Kidney tubule cell (primary cell): ENCODE data around the gene ZNF407.
A peak's percentile ranks its signal among the peaks of the same experiment; 100 is the strongest.
"Not testable (repeated sequence)": the region's sequence is repeated elsewhere in the genome, so short reads cannot be mapped to it uniquely, and the experiment has no call there.

Source experiments
- DNase-seq: peaks from one replicate; pipeline ENCODE4 v3.0.0-alpha.2; 2018; ENCODE audit warnings: low spot score

ZNF407 gene

DNA sequence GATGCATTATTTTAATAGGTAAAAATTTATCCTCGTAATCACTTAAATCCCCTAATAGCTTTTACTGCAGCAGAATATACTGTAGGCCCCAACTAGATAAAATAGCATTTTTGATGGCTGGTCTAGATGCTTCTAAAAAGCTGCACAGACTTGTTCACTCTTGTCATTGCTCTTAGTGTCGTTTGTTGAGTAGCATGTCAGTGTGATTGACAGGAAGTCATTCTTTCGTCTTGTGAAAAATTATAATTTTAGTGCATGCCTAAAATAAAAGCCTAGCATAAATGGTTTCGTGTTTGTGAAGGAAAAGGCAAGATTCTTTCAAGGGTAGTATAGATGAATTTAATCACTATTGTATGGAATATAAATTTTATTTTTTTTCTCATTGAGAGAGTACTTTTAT lies 336.3 kb downstream of the ZNF407 start:
- DNase-seq, result no peak

- no peak for DNase-seq
Observed at GRCh38 chr18:74935434-74935833, 337.8 kb downstream of the ZNF407 start.

DNA sequence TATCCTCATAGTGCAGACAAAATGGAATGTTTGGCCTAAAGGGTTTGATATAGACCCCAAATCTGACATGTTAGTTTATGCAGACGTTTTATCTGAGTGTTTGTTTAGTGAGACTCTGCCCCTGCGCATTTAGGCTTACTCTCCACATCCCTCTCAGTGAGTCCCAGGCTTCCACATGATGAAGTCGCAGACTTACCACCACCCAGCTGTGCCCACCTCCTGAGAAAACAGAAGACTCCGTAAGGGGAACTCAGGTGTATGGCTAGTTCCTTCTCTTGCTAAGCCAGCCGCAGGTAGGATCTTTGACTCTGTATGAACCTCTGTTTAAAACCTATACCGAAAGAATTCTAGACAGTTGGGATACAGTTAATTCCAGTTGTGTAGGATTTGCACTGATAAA lies 338.7 kb downstream of the ZNF407 start:
- DNase-seq, result no peak

DNA sequence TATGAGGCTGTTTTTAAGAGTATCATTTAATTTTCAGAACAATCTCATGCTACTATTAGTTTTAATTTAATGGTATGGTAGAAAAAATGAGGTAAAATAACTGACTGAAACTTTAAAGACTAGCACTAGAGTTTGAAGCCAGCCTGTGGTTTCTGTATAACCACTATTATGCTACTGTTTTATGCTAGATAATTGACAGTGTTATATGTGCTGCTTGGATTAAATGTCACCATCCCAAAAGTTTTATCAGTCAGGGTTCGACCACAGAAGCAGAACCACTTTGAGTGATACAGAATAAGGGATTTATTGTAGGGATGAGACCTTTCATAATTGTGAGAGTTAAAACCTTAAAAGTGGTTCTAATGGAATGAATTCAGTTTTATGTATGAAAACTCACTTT lies 339.6 kb downstream of the ZNF407 start:
- DNase-seq, result no peak

- DNase-seq, result no peak
Observed at GRCh38 chr18:74940856-74941255, 343.2 kb downstream of the ZNF407 start.

GRCh38 chr18:74942319-74942910 lies 344.7 kb downstream of the ZNF407 start:
- DNase-seq, result peak; percentile 45

DNA sequence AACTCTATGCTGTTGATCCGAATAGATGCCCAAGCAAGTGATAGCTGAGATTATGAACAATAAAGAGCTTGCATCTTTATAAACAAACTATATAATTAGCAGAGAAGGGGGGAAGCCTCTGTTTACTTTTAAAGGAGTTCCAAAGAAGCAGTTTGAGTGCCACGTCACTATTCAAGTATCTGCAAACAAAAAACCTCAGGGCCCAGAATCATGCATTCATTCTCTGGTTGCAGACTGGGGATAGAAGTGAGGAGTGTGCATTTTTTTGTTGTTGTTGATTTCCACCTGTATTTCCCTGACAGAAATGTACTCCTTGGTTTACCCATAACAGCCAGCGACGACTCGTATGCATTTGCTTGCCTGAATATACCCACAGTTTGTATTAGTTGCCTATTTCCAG lies 347.0 kb downstream of the ZNF407 start:
- no peak for DNase-seq

- DNase-seq, result no peak
Observed at GRCh38 chr18:74945774-74946545, 348.3 kb downstream of the ZNF407 start.

- DNase-seq, result no peak
Observed at GRCh38 chr18:74946646-74947375, 349.1 kb downstream of the ZNF407 start.

DNA sequence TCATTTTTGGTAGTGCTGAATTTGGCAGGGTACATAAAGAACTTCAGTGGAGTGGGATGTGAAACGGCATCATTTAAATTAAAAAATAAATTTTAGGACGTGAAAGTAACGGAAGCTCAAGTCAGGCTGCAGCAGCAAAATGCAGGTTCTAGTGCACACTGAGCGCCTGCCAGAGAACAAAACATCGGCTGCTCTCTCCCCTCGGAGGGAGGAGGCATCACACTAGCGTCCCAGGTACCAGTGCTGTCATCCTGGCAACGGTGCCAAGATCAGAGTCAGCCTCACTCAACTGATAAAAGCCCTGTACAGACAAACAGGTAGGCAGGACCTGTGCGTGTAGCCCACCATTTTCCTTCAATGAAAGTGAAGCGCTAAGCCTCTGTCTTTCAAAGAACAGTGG lies 349.7 kb downstream of the ZNF407 start:
- no peak for DNase-seq

DNA sequence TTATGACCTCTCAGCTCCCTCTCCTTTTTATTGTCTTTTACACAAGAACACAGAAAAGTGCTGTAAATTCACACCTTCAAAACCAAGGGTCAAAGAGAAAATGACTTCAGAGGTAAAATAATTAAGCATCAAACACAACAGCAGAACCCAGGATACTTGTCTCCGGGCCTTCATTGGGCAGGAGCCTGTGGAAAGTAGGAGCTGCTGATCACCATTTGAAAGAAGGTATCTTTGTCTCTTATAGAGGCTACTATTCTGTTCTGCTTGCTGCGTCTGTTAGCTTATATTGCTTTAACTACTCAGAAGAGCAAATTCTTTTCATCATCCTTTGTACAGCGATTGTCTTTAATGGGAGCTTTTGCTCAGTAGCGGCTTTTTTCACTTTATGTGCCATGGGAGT lies 350.2 kb downstream of the ZNF407 start:
- DNase-seq, result no peak

- no peak for DNase-seq
Observed at GRCh38 chr18:74949611-74950010, 351.9 kb downstream of the ZNF407 start.

- DNase-seq, result no peak
Observed at GRCh38 chr18:74950479-74950878, 352.8 kb downstream of the ZNF407 start.

DNA sequence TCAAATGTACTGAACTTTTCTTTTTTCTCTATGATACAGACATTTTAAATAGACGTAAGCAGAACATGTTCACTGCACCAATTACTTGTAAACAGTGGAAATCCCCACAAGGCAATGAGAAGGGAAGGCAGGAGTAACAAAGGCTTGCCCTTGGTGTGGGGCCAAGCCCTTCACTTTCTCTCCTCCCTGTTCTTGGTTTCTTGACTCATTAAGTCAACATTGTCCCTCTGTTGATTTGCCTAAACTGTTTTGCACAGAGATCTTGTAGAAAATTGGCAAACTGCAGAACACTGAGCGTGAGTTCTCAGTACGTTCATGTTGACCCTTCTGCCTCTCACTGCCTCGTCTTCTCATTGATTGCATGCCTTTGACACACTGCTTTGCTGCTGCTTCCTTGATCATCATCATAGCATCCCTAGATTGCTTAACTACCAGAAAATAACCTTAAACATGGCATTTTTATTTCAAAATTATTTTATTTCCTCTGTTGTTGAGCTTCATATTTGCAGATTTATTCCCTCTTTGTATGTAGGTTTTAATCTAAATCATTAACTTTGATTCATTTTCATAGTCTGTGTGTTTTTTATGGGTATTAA lies 353.6 kb downstream of the ZNF407 start:
- peak; percentile 83 for DNase-seq

DNA sequence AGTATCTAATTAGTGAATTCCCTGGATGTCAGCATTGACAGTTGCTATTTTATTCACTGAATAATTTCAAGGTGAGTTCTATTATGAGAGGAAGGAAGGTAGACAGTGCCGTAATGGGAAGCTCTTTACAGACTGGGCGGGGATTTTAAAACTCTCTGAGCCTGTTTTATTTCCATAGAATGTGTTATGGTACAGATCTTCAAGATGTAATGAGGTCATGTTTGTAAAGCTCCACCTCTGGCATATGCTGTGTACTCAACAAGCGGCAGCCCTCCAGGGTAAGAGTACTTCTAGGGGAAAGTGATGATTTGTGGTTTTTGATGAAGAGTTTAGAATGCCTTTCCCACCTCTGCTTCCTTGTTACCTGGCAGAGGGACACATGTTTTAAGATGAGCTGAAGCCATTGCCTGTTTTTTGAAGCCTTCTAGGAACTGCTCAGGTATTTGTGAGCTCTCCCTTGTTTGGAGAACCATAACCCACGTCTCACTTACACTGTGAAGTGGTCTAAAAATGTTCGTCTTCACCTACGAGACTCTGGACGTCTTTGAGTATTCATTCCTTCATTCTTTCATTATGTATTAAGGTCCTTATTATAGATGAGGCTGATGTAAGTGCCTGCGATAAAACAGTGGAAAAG lies 360.0 kb downstream of the ZNF407 start:
- no peak for DNase-seq

GRCh38 chr18:74959216-74959615 lies 361.5 kb downstream of the ZNF407 start:
- DNase-seq, result no peak

DNA sequence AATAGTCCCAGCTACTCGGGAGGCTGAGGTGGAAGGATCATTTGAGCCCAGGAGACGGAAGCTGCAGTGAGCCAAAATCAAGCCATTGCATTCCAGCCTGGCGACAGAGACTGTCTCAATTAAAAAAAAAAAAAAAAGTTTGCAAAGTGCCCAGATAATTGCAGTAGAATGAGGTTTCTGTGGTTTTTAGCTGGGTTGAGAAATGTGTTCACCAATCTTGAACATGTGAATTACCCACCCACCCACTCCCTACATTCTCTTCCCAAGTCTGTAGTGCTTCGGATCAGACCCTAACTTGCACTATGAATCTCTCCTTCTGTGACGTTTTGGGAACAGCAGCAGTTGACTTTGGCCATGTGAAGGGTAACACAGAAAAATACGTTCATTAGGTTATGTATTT lies 363.9 kb downstream of the ZNF407 start:
- DNase-seq, result no peak

DNA sequence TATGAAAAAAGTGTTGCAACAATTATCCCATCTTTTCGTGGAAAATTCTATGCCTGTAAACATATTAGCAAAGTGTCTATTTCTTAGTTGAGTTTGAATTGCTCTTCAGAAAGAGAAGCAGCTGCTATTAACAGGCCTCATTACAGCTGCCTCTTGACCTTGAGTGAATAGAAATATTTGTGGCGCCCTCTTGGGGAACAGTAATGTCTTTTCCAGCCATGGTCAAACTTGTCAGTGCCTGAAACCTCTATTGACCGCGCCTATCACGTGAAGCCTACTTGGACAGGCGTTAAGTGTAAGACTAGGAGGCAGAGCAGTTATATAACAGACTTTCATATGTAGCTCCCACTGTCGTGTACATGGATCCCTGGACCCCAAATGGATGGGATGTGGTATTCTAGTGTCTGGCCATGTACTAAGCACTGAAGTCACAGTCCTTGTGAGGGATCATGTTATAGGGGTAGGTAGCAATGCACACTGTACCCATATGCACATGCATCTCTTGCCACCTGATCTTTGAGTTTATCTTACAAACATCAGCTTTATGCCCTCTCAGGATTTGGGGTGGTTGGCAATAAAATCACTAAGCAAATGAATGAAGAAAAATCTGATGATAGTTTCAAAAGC lies 366.3 kb downstream of the ZNF407 start:
- peak; percentile 44 for DNase-seq

DNA sequence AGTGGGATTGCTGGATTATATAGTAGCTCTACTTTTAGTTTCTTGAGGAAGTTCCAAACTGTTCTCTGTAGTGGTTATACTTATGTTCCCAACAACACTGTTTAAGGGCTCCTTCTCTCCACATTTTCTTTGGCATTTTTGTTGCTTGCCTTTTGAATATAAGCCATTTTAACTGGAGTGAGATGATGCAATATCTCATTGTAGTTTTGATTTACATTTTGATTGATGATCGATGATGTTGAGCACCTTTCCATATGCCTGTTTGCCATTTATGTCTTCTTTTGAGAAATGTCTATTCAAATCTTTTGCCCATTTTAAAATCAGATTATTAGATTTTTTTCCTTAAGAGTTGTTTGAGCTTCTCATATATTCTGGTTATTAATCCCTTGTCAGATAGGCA lies 368.0 kb downstream of the ZNF407 start:
- no peak for DNase-seq

- no peak for DNase-seq
Observed at GRCh38 chr18:74967438-74967837, 369.8 kb downstream of the ZNF407 start.

DNA sequence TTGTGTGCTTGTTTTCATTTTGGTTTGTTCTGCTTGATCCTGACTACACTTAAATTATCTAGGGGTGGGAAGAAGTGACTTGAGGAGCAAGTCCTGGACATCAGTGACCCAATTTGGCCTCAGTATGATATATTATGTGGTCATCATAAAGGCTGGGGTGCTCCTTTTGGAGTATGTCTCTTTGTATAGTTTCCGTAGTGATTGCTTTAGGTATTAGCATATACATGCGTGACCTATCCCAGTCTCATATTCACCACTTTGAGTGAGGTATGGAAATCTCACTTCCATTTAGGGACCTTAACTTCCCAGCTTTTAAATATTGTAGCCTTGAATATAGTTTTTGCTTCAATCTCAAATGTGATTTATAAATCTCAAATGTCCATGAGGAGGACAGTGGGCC lies 370.3 kb downstream of the ZNF407 start:
- no peak for DNase-seq

DNA sequence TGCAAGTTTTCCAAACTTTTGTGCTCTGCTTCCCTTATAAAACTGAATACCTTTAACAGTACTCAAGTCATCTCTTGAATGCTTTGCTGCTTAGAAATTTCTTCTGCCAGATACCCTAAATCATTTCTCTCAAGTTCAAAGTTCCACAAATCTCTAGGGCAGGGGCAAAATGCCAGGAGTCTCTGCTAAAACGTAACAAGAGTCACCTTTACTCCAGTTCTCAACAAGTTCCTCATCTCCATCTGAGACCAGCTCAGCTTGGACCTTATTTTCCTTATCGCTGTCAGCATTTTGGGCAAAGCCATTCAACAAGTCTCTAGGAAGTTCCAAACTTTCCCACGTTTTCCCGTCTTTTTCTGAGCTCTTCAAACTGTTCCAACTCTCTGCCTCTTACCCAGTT lies 373.7 kb downstream of the ZNF407 start:
- not testable (repeated sequence) for DNase-seq
